Measurements from ENCODE around the gene BSND. TPM values are rescaled to one million over a fixed set of nuclear protein-coding genes. Genes with fewer than 3 reads are reported as not detected.

BSND gene
- total RNA-seq, 1 experiment from 2014 or later, result not detected

- no peak for DNase-seq (ENCODE audit: low read depth)
Measured at GRCh38 chr1:54991939-54992338, 6.8 kb upstream of the BSND start.

- DNase-seq (ENCODE audit: low read depth), result no peak
Measured at GRCh38 chr1:54993140-54993539, 5.6 kb upstream of the BSND start.

DNA sequence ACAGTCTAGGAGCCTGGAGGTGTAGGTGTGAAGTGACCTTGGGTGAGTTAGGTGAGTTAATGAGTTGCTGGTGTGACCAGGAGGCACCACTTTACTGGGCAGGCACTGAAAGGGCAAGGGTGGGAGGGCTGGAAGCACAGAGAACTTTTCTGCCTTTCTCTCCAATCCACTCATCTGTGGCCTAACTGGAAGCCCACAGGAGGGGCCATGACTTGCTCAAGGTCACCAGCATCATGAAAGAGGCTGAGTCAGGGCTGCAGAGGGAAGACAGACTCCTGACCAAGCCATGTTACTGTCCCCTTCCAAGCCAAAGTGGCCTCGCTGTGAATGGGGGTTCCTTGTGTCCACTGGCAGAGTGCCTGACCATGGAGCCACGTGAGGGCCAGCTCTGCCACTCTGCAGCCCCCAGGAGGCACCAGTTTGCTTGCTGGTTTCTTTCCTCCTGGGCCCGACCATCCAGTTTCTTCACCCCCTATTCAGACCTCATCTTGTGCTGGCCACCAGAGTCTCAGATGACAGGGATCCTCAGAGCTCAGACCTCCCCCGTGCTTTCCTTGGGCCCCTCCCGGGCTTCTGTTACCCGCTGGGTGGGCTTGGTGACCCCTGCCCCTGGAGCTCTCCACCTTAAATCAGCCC is 4.3 kb upstream of the BSND start:
- DNase-seq (ENCODE audit: low read depth), result no peak

DNA sequence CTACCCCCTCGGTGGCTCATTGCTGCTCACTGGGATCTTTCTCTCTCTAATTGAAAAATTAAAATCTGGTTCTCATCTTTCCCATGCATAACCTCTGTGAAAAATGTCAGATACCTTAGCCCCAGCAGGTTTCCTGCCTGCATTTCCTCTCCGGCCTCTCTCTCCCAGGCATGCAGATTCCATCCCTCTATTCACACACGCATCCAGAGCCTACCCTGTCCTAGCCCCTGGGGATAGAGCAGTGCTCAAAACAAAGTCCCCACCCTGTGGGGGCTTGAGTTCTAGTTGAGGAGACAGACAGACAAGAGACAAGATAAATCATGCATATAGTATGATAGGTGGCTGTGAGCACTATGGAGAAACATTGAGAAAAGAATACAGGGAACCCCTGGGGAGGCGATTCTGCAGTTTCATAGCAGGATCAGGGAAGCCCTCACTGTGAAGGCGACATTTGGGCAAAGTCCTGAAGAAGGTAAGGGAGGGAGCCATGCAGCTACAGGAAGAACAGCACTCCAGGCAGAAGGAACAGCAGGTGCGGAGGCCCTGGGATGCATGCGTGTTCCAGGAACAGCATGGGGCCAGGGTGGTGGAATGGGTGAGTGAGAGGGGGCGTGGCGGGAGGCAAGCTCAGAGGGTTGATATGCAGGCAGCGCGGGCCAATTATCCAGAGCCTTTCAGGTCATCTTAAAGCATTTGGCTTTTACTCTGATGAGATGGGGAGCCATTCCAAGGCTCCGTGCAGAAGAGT is 3.5 kb upstream of the BSND start:
- DNase-seq (ENCODE audit: low read depth), result no peak

GRCh38 chr1:54995835-54996234 is 2.9 kb upstream of the BSND start:
- no peak for DNase-seq (ENCODE audit: low read depth)

DNA sequence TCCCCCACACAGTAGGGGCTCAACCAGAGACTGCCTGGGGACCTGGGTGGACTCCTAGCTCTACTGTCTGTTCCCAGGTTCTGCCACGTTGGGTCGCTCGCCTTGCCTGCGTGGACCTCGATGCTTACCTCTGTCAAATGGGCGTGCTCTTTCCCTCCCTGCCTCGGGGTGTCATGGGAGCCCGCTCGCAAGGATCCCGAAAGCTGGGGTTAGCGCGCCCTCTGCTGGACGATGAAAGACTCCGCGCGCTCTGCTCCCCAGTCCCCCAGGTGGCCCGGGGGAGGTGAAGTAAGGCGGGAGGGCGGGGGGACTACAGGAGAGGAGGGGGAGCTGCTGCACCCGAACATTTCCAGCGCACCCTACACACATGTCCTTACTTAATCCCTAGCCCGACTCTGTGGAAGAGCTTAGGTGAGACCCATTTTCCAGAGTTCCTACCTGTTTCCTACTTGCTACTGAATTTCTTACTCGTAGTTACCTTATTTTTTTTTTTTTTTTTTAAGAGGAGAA is 2.3 kb upstream of the BSND start:
- peak; percentile 68 for DNase-seq (ENCODE audit: low read depth)

DNA sequence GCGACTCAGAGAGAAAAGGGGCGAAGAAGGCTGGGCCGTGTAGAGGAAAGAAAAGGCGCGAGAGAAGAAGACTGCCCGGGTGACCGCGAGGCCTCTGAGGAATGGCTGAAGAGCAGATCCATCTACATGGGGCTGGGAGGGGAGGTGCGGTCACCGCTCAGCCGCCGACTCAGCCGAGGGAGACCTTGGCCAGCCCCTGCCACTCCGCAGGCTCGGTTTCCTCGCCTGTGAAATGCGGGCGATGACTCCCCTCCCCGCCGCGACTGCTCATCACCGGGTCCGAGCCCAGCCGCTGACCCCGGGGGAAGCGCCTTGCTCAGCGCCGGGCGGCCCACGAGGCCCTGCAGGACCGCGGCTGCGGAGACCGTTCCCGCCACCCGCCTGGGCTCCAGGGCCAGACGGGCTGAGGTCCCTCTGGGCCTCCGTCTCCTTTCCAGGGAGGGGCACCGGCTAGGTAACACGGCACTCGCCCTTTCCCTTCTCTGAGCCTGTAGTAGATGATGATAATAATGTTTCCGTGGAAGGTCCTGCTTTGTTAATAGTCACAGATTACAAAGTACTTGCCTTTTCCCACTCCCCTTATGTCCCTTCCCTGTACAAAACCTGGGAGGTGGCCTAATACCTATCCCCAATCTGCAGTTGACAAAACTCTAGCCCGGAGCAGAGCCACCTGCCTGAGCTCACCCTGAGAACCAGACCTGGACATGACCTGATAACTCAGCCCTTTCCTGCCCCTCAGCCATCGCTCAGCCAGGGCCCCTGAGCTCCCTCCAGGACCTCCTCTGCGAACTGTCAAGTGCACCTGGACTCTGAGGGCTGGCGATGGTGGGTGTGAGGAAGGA is 1.6 kb upstream of the BSND start:
- DNase-seq (ENCODE audit: low read depth), result no peak

DNA sequence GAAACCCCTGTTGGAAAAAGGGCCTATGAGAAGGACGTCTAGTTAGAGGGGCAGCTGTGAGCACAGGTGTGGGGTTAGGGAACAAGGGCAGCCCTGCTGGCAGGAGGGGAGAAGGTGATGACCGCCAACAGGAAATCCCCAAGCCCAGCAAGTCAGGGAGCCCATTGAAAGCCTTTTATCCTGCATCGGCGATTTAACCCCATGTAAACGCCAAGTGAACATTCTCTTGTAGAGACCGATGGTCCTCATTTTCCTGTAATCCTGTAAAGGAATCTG is 1.1 kb upstream of the BSND start:
- no peak for DNase-seq (ENCODE audit: low read depth)

- no peak for DNase-seq (ENCODE audit: low read depth)
Measured at GRCh38 chr1:54998100-54998499, 633 bp upstream of the BSND start.

GRCh38 chr1:55000110-55001085 is 1.7 kb downstream of the BSND start:
- DNase-seq (ENCODE audit: low read depth), result no peak

GRCh38 chr1:55001311-55001710 is 2.6 kb downstream of the BSND start:
- DNase-seq (ENCODE audit: low read depth), result no peak

DNA sequence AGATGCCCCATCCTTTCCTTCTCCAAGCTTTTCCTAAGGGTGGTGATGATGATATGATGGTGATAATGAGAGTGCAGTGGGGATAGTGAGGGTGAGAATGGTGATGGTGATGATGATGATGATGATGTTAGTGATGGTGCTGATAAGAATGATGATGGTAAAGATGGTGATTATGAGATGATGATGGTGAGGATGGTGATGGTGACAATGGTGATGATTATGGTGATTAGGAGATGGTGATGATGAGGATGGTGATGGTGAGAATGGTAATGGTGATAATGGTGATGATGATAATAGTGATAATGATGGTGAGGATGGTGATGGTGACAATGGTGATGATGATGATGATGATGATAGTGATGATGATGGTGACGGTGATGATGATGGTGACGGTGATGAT is 4.0 kb downstream of the BSND start:
- no peak for DNase-seq (ENCODE audit: low read depth)

DNA sequence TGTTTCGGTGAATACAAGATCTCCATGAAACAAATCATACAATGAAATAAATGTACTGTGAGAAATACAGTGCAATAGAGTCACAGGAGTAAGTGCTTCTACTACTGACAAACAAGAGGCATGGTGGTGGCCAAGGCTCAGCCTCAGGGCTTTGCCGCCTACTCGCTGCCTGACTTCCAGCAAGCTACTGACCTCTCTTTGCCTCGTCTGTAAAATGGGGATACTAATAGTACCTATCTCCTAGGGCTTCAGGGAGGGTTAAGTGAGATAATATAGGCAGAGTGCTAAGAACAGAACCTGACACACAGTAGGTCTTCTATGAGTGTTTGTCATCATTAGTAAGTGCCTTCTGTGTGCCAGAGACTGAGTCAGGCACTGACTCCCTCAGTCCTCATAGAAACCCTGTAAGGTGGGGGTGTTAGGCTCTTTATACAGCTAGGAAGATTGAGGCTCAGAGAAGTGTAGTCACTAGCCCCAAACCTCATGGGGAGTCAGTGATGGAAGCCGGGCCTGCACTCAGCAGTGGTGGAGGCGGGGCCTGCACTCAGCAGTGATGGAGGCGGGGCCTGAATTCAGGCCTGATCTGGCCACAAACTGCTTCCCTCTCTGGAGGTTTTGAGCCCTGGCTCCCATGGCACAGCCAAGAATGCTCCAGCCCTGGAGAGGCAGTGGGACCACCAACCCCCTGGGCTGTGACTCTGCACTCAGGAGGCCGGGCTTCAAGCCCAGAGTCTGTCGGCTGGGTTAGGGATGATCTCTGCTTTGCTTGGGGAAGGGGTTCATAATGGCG is 6.8 kb downstream of the BSND start:
- DNase-seq (ENCODE audit: low read depth), result no peak

GRCh38 chr1:55006931-55007330 is 8.2 kb downstream of the BSND start:
- no peak for DNase-seq (ENCODE audit: low read depth)

DNA sequence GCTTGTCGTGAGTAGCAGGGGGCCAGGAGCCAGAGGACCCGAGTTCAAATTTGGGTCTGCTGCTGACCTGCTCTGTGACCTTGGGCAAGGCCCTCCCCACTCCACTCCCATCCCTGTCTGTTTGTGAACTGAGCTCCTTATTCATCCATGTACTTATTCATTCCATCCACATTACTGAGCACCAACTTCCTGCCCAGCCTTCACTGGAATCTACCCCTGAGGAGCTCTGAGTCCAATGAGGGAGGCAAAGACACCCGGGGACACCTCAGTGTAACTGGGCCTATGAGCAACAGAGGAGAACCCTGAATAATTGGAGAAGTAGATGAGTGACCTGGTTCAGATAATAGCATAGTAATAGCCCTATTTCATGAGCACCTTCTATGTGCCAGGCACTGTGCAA is 8.9 kb downstream of the BSND start:
- peak; percentile 47 for DNase-seq (ENCODE audit: low read depth)

GRCh38 chr1:55010194-55010886 is 11.6 kb downstream of the BSND start:
- DNase-seq (ENCODE audit: low read depth), result no peak

- DNase-seq (ENCODE audit: low read depth), result no peak
Measured at GRCh38 chr1:55010887-55011217, 12.1 kb downstream of the BSND start.

DNA sequence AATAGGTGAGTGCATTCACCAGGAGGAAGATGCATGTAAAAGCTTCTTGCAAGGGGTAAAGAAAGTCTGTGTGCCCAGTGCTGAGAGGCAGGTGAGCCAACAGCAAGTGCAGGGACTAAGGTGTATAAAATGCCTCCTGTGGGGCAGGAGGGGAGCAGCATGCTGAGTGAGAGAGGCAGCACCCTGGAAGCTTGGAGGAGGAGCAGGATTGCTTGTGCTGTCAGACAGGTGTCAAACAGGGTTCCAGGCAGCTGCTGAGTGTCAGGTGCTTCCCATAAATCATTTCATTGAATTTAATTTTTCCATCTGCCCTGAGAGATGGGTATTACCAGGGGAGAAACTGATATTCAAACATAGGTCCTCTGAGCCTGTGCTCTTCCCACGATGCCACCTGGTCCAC is 13.9 kb downstream of the BSND start:
- no peak for DNase-seq (ENCODE audit: low read depth)

- no peak for DNase-seq (ENCODE audit: low read depth)
Measured at GRCh38 chr1:55015123-55015522, 16.4 kb downstream of the BSND start.

Data from LHCN-M2 (cell line).